Neural crest cell (in vitro differentiated cells): Measurements from ENCODE around the gene EIF4E2. TPM values are rescaled to one million over a fixed set of nuclear protein-coding genes. Genes with fewer than 3 reads are reported as not detected.

Experiments
- DNase-seq: peaks from one replicate; pipeline ENCODE4 v3.0.0; 2021; ENCODE audit warnings: low read depth, mixed read lengths, low spot score
- H3K27ac Mint-ChIP-seq: one replicate; pipeline ENCODE4 v1.8.0; 2021; ENCODE audit warnings: mild to moderate bottlenecking, mixed read lengths; ENCODE audit not compliant: unreplicated experiment
- H3K27me3 Mint-ChIP-seq: 2 replicates; pipeline ENCODE4 v1.8.0; 2021; ENCODE audit warnings: low read depth, mild to moderate bottlenecking, mixed read lengths
- H3K36me3 Mint-ChIP-seq: 2 replicates; pipeline ENCODE4 v1.8.0; 2021; ENCODE audit warnings: low read depth, mild to moderate bottlenecking, mixed read lengths
- H3K4me1 Mint-ChIP-seq: 2 replicates; pipeline ENCODE4 v1.8.0; 2021; ENCODE audit warnings: mixed read lengths
- H3K4me3 Mint-ChIP-seq: one replicate; pipeline ENCODE4 v1.8.0; 2021; ENCODE audit warnings: mild to moderate bottlenecking, mixed read lengths
- H3K9me3 Mint-ChIP-seq: 2 replicates; pipeline ENCODE4 v1.8.0; 2021; ENCODE audit warnings: mixed read lengths
- CTCF ChIP-seq: fragments of 200-600 bp; sonication (generic); conservative IDR thresholded peaks from 2 replicates; pipeline ENCODE4 v1.5.0; 2021; ENCODE audit warnings: antibody characterized with exemption, mild to moderate bottlenecking
- total RNA-seq: library from RNA; stranded (reverse); gene quantifications from 2 replicates; pipeline ENCODE4 v1.2.1, GENCODE V29; 2021

EIF4E2 gene
- total RNA-seq, 1 donor from 2014 or later = 85.7 TPM

GRCh38 chr2:232611559-232612218 lies 61.2 kb downstream of the EIF4E2 start:
- no peaks in the 10 kb centered on the region for H3K36me3 Mint-ChIP-seq
- no peak overlapping the region for H3K27ac Mint-ChIP-seq
- no peaks in the 10 kb centered on the region for H3K9me3 Mint-ChIP-seq
- no peak overlapping the region for H3K4me3 Mint-ChIP-seq
- peak; percentile 73 for TF ChIP-seq CTCF
- peaks cover 6% of the 10 kb centered on the region for H3K4me1 Mint-ChIP-seq
- H3K27me3 Mint-ChIP-seq = no peaks in the 10 kb centered on the region
- peak; percentile 73 for DNase-seq

- no peak for DNase-seq
- Mint-ChIP-seq H3K36me3 (no peaks in the 10 kb centered on the region), H3K27ac (no peak overlapping the region), H3K4me3 (no peak overlapping the region), H3K9me3 (no peaks in the 10 kb centered on the region), H3K27me3 (no peaks in the 10 kb centered on the region), H3K4me1 (peaks cover 6% of the 10 kb centered on the region)
- TF ChIP-seq CTCF = no peak
These were observed 63.1 kb downstream of the EIF4E2 start for GRCh38 chr2:232613538-232614134.

GRCh38 chr2:232615339-232615738 lies 64.8 kb downstream of the EIF4E2 start:
- TF ChIP-seq CTCF = no peak
- no peak for DNase-seq
- Mint-ChIP-seq H3K36me3 (no peaks in the 10 kb centered on the region), H3K27ac (no peak overlapping the region), H3K9me3 (no peaks in the 10 kb centered on the region), H3K27me3 (no peaks in the 10 kb centered on the region), H3K4me3 (no peak overlapping the region), H3K4me1 (peaks cover 6% of the 10 kb centered on the region)

Other genes starting within 250 kb of the EIF4E2 start
- not detected in 2 replicates for gene ALPP, start 171.9 kb upstream of the EIF4E2 start, total RNA-seq
- not detected in 2 replicates for gene ALPG, start 143.8 kb upstream of the EIF4E2 start, total RNA-seq
- not detected in 2 replicates for gene ALPI, start 94.5 kb upstream of the EIF4E2 start, total RNA-seq
- gene ECEL1, start 62.9 kb upstream of the EIF4E2 start, total RNA-seq = 42.9 and 43.9 TPM in 2 replicates
- 52.4 and 54.2 TPM in 2 replicates for gene PRSS56, start 30.3 kb upstream of the EIF4E2 start, total RNA-seq
- gene CHRND, start 24.5 kb upstream of the EIF4E2 start, total RNA-seq = 4.1 and 5.8 TPM in 2 replicates
- not detected in 2 replicates for gene CHRNG, start 11.0 kb upstream of the EIF4E2 start, total RNA-seq
- gene TIGD1, start 132 bp upstream of the EIF4E2 start, total RNA-seq = 11.8 and 12.8 TPM in 2 replicates
- gene EFHD1, start 82.9 kb downstream of the EIF4E2 start, total RNA-seq = 4.1 and 4.7 TPM in 2 replicates
- gene GIGYF2, start 146.6 kb downstream of the EIF4E2 start, total RNA-seq = 70.3 and 71.4 TPM in 2 replicates
- gene KCNJ13, start 225.9 kb downstream of the EIF4E2 start, total RNA-seq = not detected in 2 replicates